GM18507 (cell line): ENCODE results near the gene CDX2.
"Not testable (repeated sequence)": the region's sequence is repeated elsewhere in the genome, so short reads cannot be mapped to it uniquely, and the experiment has no call there.

Experiments used
- DNase-seq: peaks from one replicate; pipeline ENCODE4 v3.0.0; 2011; ENCODE audit warnings: low read depth; ENCODE audit not compliant: insufficient read length; ENCODE audit errors: extremely low spot score
- FAIRE-seq: peaks from 2 replicates; lab custom pipeline; 2011; peaks lifted over from hg19 to GRCh38; lab: Jason Lieb, UNC

Gene CDX2, protein sequence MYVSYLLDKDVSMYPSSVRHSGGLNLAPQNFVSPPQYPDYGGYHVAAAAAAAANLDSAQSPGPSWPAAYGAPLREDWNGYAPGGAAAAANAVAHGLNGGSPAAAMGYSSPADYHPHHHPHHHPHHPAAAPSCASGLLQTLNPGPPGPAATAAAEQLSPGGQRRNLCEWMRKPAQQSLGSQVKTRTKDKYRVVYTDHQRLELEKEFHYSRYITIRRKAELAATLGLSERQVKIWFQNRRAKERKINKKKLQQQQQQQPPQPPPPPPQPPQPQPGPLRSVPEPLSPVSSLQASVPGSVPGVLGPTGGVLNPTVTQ

GRCh38 chr13:27969082-27969865, at the start of gene CDX2:
TSS of gene CDX2 (minus strand) at chr13:27969315. CDS start at chr13:27969006, 309 bp downstream.
- DNase-seq (no peak), FAIRE-seq (no peak)

DNA sequence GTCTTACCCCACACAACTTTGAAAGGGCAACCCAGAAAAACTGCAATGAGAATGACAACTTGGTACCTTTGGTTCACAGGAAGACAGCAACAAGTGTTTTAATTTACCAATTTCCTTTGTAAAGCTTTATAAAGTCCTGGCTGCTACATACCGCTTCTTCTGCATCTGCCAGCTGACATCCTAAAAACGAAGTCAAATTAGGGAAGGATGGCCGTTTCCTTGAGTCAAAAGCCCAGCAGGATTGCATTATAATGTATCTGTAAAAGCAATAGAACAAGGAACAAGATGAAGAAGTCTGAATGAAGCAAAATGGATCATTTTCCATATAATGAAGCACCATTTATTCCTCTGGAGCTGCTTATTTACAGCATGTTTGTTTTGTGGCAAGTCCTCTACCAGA, 45.2 kb upstream of the CDX2 start:
- DNase-seq: no peak
- FAIRE-seq: no peak

DNA sequence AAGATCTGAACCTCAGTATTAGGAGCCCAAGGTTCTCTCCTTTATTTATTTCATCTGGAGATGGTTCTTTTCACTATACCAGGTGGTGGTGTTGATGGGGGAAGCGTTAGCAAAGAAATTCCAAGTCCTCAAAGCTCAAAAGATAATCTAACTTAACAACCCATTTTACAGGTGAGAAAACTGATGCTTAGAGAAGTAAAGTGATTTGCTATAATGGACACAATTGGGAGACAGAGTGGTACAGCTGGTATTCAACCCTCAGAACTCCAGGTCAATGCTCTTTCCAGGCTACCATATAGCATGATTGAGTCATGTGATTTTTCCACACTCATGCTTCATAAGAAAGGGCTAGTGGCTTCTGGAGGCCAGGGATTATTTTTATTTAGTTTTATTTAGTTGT, 44.4 kb upstream of the CDX2 start:
- no peak for DNase-seq
- FAIRE-seq: no peak

GRCh38 chr13:28012896-28013295, 43.8 kb upstream of the CDX2 start:
- DNase-seq (no peak), FAIRE-seq (peak; percentile 87)

DNA sequence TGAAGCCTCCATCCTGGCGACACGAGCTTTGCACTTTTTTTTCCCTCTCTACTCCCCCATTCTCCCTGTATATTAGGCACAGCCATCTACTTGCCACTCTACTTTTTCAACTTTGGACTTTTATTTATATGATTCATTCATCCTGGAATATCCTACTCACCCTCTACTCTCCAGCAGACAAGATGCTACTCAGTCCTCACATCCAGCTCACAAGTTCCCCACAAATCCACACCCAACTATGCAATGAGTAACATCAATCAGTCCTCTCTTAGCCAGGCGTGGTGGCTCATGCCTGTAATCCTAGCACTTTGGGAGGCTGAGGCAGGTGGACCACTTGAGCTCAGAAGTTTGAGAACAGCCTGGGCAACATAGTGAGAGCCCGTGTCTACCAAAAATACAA, 43.3 kb upstream of the CDX2 start:
- no peak for FAIRE-seq
- no peak for DNase-seq

DNA sequence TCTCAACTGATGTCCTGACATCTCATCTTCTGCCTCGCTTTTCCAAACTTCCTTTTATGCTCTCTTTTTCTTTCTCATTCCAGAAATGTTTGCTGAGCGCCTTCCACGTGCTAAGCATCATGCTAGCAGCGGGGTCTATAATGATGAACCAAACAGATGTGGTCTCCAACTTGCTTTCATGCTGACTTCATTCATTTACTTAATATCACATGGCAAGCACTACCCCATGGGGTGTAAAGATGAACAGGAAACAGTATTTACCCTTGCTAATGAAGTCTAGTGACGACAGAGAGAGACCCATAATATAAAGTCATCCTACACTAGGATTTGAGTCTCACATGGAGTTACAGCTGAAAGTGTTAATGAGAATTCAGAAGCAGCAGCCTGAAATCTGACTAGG, 40.9 kb upstream of the CDX2 start:
- DNase-seq (no peak), FAIRE-seq (no peak)

DNA sequence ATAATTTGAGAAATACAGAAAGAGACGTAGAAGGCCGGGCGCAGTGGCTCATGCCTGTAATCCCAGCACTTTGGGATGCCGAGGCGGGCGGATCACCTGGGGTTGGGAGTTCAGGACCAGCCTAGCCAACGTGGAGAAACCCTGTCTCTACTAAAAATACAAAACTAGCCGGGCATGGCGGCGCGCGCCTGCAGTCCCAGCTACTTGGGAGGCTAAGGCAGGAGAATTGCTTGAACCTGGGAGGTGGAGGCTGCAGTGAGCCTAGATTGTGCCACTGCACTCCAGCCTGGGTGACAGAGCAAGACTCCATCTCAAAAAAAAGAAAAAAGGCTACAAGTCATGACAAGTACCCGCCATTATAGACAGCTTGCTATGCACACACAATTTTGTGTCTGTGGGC, 35.9 kb upstream of the CDX2 start:
- DNase-seq, FAIRE-seq: not testable (repeated sequence)

- DNase-seq (no peak), FAIRE-seq (no peak)
These were observed 34.0 kb upstream of the CDX2 start for GRCh38 chr13:28002886-28003698.

DNA sequence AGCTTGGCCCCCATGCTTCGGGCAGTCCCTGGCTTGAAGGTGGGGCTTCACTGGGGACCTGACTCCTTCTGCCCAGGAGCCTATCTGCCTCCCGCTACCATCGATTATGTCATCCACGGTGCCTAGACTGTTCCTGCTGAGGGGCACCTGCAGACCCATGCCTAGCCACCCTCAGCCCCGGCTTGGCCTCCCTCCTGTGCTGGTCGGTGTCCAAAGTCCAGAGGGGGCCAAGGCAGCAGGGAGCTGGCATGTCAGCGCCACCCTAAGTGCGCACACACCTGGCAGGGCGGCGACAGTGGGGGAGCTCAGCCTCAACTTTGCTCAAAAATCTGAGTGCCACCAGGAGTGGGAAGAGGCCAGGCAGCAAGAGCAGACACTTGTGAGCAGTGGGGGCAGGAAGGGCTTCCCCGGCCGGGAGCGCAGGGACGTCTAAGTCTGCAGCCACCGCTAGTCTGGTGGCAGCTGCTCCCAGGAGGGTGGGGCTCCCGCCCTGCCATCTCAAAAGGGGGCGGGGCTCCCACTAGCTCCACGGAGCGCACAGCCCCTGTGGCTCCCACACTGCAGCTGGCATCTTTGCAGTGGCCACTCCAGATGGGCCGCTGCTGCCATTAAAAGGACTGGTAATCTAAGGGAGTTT, 32.8 kb upstream of the CDX2 start:
- FAIRE-seq: no peak
- no peak for DNase-seq

DNA sequence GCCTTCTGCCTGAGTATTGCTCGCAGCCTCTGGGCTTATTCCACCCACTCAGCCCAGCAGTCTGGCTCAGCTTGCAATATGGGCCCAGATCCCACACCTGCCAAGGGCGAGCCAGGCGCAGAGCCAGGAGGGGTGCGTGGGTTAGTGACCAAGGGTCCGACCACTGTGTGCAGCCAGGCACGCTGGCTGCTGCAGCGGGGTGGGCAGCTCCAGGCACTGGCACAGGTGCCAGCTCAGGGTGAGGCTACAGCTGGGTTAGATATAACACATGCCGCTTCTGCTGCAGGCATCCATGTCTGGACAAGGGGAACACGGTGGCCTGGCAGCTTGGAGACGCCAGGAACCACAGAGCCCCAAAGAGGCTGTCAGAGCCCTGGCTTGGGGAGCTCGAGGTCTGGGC, 31.9 kb upstream of the CDX2 start:
- no peak for DNase-seq
- FAIRE-seq: no peak

DNA sequence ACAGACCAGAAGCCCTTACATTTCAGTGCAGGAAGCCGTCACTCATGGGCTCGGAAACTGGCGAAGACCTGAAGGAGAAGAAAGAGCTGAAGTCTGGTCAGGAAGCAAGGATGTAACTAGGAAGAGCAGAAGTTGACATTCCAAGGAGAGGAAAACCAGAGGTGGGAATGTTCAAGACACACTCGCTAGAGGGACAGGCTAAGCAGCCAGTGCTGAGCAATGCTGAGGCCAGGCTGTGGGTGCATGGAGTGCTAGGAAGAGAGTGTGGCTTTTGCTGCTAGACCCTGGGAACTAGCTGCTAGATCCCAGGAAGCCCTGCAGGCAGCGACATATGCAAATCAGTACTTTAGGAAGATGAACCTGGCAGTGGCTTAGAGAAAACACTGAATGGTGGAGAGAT, 31.5 kb upstream of the CDX2 start:
- DNase-seq (no peak), FAIRE-seq (no peak)

GRCh38 chr13:27997904-27998522, 28.9 kb upstream of the CDX2 start:
- DNase-seq (no peak), FAIRE-seq (peak; percentile 21)

DNA sequence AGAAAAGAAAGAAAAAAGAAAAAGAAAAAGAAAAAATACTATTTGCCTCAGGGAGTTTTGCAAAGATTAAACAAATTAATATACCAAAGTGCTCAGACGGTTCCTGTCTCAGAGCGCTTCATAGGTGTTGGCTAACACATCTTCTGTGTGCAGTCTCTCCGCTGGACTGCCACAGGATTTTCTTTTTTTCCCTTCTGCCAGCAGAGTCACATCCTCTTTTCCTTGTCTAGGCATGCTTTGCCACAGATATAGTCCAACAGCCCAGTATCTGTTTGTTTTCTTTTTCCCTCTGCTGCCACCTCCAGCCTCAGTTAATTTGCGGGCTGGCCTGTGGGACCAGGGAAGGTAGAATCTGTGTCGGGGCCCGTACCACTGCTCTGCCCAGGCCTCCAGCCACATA, 22.8 kb upstream of the CDX2 start:
- FAIRE-seq (no peak), DNase-seq (no peak)

DNA sequence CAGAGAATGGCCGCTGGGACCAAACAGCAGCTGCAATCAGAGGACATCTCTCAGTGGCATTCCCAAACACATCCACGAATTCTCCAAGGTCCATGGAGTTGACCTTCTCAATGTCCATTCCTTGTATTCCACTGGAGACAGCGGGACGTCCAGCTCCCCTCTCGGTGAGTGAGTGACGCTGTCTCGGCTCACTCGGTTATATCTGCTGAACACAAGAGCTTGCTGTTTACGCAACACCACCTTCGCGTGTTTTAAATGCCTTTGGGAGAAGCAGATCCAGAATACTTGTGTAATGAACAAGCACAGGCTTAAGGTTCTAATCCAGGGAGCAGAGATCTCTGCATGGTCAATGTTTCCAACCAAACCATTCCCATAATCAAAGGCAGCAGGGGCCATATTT, 19.4 kb upstream of the CDX2 start, which contains the start of gene URAD:
Gene URAD (minus strand): TSS at position 174 of the 400 bp plus-strand sequence. CDS start 56 bp downstream, at position 118.
- no peak for FAIRE-seq
- DNase-seq: no peak

DNA sequence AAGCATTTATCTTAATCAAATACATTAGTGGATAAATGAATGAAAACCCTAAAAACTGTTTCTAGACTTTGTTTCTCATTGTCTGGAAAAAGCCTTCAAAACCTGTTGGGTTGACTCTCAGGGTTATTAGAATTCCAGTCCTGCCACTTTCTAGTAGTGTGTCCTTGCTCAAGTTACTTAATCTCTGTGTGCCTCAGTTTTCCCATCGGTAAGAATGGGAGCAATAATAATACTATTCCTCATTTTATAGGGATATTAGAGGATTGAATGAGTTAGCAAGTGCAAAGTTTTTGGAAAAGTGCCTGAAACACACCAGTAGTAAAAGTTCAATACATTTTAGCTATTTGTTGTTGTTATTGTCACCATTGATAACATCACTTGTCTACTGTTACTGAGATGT, 16.5 kb upstream of the CDX2 start:
- FAIRE-seq (no peak), DNase-seq (no peak)

DNA sequence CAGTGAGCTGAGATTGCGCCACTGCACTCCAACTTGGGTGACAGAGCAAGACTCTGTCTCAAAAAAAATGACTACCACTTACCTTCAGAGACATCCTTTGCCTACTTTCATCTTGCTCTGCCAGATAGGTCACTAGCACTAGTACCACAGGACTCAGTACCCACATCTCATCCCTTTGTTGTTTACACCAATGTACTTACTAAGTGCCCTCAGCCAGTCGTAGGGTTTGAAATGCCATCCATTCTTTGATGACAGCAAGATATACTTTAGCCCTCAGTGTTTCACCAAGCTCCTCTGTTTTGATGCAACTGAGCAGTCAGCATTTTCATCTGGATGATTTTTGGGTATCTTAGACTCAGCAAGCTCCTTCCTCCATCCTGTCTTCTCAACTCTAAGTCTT, 13.2 kb upstream of the CDX2 start:
- DNase-seq (no peak), FAIRE-seq (no peak)

DNA sequence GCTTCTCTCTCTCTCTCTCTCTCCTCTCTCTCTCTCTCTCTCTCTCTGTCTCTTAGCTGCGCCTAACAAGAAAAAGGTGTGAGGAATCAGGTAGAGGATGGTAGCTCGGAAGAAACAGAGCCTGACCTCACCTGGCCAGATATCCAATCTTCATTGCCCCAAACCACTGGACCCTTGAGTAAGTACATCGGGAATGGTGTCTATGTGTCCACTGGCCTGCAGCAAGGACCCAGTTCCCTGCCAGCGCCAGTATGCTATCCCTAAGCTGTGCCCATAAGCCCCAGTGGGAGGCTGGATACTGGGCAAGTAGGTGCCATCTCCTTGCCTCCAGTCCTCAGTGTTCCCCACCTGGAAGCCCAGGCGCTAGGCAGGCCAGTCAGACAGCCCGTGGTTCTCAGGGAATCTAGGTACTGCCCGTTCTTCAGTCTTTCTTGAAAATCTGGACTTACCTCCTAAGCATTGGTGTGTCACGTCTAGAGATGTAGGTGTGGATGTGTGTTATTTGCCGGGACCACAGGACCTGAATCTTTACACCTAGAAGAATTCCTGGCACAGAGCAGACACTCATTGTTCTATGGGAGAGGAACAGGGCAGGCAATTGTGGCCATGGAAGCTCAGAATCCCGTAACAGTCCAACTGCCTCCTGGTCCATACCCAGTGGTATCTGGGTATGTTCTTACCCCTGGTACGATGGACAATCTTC, 12.0 kb upstream of the CDX2 start:
- DNase-seq (no peak), FAIRE-seq (no peak)

DNA sequence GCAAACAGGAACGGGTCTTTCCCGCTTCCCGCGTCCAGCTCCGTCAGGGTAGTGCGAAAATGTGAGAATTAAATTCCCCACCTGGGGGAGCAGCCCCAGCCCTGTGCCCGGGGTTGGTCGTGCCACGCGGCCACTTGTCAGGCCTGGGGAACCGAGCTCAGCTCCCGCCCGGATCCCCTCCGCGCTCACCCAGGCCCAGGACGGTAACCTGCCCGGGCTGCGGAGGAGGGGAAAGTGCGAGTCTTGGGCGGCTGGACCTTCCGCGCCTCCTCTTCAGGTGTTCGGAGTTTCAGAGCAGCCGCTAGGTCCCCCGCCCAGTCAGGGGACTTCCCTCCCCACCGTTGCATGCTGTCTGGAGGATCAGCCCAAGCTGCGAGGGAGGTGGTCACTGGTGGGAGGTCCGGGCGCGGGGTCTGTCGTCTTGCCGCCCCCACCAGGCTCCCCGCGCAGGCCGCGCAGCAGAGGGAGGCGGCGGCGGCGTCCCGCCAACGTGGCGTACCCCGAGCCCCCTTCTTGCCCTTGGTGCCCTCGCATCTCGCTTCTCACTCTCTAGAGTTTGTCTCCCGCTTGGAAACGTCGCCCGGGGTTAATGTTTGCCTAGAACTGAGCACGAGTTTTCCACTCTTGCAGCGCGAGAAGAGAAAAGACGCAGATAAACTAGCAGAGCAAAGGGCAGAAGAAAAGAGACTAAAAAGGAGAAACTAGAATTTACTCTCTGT, 11.3 kb upstream of the CDX2 start:
- DNase-seq (no peak), FAIRE-seq (no peak)
